HepG2 (cell line): ENCODE measurements around the gene PRSS1. TPM values are rescaled to one million over a fixed set of nuclear protein-coding genes. Genes with fewer than 3 reads are reported as not detected.
A peak's percentile ranks its signal among the peaks of the same experiment; 100 is the strongest.
"Not testable (repeated sequence)": the region's sequence is repeated elsewhere in the genome, so short reads cannot be mapped to it uniquely, and the experiment has no call there.

ENCODE experiments used
- ATAC-seq: fragments of 200-7000 bp; cut with Tn5 transposase; 3 replicates; pipeline ENCODE4 v1.9.1; 2020; ENCODE audit warnings: mild to moderate bottlenecking, moderate library complexity
- BruUV-seq: library from RNA; stranded (reverse); fragments of 400-500 nt; replicated peaks from 2 replicates; lab custom pipeline; 2021; lab: Mats Ljungman, UMichigan
- CTCF ChIA-PET: fragments of 300-600 bp; formaldehyde crosslinking; extraction: SDS; loops from one replicate; lab custom pipeline; 2021; ENCODE audit warnings: low total read pairs, inconsistent platforms, low intra/inter-chr PET ratio; lab: Yijun Ruan, JAX
- POLR2A ChIA-PET: fragments of 350-600 bp; sonication (Branson Sonifier 250); formaldehyde crosslinking; loops from one replicate; lab custom pipeline; 2020; ENCODE audit warnings: antibody characterized with exemption, inconsistent platforms; lab: Yijun Ruan, JAX
- DNase-seq: peaks from one replicate; pipeline ENCODE4 v3.0.0-alpha.2; 2015; ENCODE audit warnings: low spot score
- FAIRE-seq: peaks from 3 replicates; lab custom pipeline; 2011; peaks lifted over from hg19 to GRCh38; lab: Jason Lieb, UNC
- H2AFZ ChIP-seq: one replicate; pipeline ENCODE4 v1.6.1; 2011; ENCODE audit warnings: low read length, inconsistent platforms
- H3K27ac ChIP-seq: fragments of 300-600 bp; 3 replicates; pipeline ENCODE4 v1.8.0; 2011; ENCODE audit warnings: mixed run types, mild to moderate bottlenecking, mixed read lengths, low read length, inconsistent platforms; ENCODE audit not compliant: insufficient read depth; ENCODE audit errors: extremely low read length
- H3K27me3 ChIP-seq, 2 experiments: fragments of 200-600 bp in 1 of 2; 2 replicates in 1 of 2; 3 replicates in 1 of 2; pipeline versions ENCODE4 v1.6.0 to v1.8.0; 2011; ENCODE audit warnings: low read length in 2 of 2, mild to moderate bottlenecking in 2 of 2, moderate library complexity in 2 of 2, inconsistent platforms in 1 of 2; ENCODE audit not compliant: insufficient read depth in 2 of 2, control insufficient read depth in 1 of 2
- H3K36me3 ChIP-seq, 2 experiments: fragments of 200-600 bp in 1 of 2; replicated peaks in 1 of 2; 2 replicates in 1 of 2; 3 replicates in 1 of 2; pipeline versions ENCODE4 v1.5.1 to v1.8.0; 2011; ENCODE audit warnings: low read length in 2 of 2, inconsistent platforms in 1 of 2; ENCODE audit not compliant: insufficient read depth in 2 of 2, control insufficient read depth in 1 of 2
- H3K4me1 ChIP-seq: 2 replicates; pipeline ENCODE4 v1.5.1; 2012; ENCODE audit warnings: low read length, inconsistent platforms; ENCODE audit not compliant: insufficient read depth
- H3K4me2 ChIP-seq: 2 replicates; pipeline ENCODE4 v1.6.0; 2011; ENCODE audit warnings: low read depth, low read length, inconsistent platforms
- H3K4me3 ChIP-seq, 3 experiments: fragments of 200-600 bp in 1 of 3; sonication (generic), shearing (Covaris generic) in 1 of 3; replicated peaks in 1 of 3; 2 replicates each; pipeline ENCODE4 v1.5.1; 2011 to 2016; ENCODE audit warnings: low read length in 3 of 3, inconsistent platforms in 2 of 3, low read depth in 2 of 3, mild to moderate bottlenecking in 2 of 3, control low read depth in 1 of 3, mixed read lengths in 1 of 3; ENCODE audit not compliant: insufficient read depth in 1 of 3
- H3K79me2 ChIP-seq: one replicate; pipeline ENCODE4 v1.6.1; 2011; ENCODE audit warnings: low read length, inconsistent platforms; ENCODE audit not compliant: insufficient read depth
- H3K9ac ChIP-seq: 2 replicates; pipeline ENCODE4 v1.6.0; 2011; ENCODE audit warnings: mild to moderate bottlenecking, low read depth, low read length, inconsistent platforms; ENCODE audit not compliant: insufficient read depth
- H3K9me3 ChIP-seq: 2 replicates; pipeline ENCODE4 v1.5.1; 2012; ENCODE audit warnings: mild to moderate bottlenecking, low read length
- H4K20me1 ChIP-seq: 2 replicates; pipeline ENCODE4 v1.6.0; 2011; ENCODE audit warnings: inconsistent platforms, mild to moderate bottlenecking, low read length, moderate library complexity; ENCODE audit not compliant: insufficient read depth
- ATF7 ChIP-seq, 2 experiments: fragments of 450-650 bp in 1 of 2; sonication (generic) in 1 of 2; formaldehyde crosslinking in 1 of 2; IDR thresholded peaks; 2 replicates each; pipeline versions ENCODE4 v1.4.0 to v1.6.1; 2016 to 2020; ENCODE audit warnings: antibody characterized with exemption in 1 of 2, mild to moderate bottlenecking in 1 of 2, missing genetic modification reagents in 1 of 2
- JARID2 ChIP-seq: sonication (generic); formaldehyde crosslinking; IDR thresholded peaks from 2 replicates; pipeline ENCODE4 v1.8.1; 2023; ENCODE audit warnings: missing genetic modification reagents, inconsistent platforms; ENCODE audit not compliant: insufficient replicate concordance
- KAT8 ChIP-seq: IDR thresholded peaks from 2 replicates; pipeline ENCODE4 v1.6.1; 2016; ENCODE audit warnings: missing genetic modification reagents, missing compliant biosample characterization
- RBM39 ChIP-seq: fragments of 200-400 bp; formaldehyde crosslinking; IDR thresholded peaks from one replicate; pipeline ENCODE4 v1.6.1; 2018; ENCODE audit warnings: antibody characterized with exemption, mild to moderate bottlenecking, low read depth, low read length; ENCODE audit not compliant: poor library complexity, severe bottlenecking
- SOX13 ChIP-seq, 3 experiments: fragments of 450-650 bp in 1 of 3; sonication (generic) in 1 of 3; formaldehyde crosslinking in 1 of 3; IDR thresholded peaks in 2 of 3; conservative IDR thresholded peaks in 1 of 3; 2 replicates each; pipeline versions ENCODE4 v1.5.0 to v1.6.1; 2016 to 2020; ENCODE audit warnings: antibody characterized with exemption in 1 of 3, mild to moderate bottlenecking in 1 of 3, missing compliant biosample characterization in 1 of 3, missing genetic modification reagents in 1 of 3, moderate library complexity in 1 of 3
- ZNF329 ChIP-seq: sonication (generic); formaldehyde crosslinking; IDR thresholded peaks from 2 replicates; pipeline ENCODE4 v1.9.0; 2021; ENCODE audit warnings: low read depth, mild to moderate bottlenecking, missing genetic modification reagents
- ZNF570 ChIP-seq: sonication (generic); formaldehyde crosslinking; IDR thresholded peaks from 2 replicates; pipeline ENCODE4 v1.4.0; 2020; ENCODE audit warnings: mild to moderate bottlenecking, missing genetic modification reagents, borderline replicate concordance
- ZNF605 ChIP-seq: sonication (generic); formaldehyde crosslinking; IDR thresholded peaks from 2 replicates; pipeline ENCODE4 v1.8.0; 2022; ENCODE audit warnings: mild to moderate bottlenecking, missing genetic modification reagents
- ZNF607 ChIP-seq: sonication (generic); formaldehyde crosslinking; IDR thresholded peaks from 2 replicates; pipeline ENCODE4 v1.5.1; 2020; ENCODE audit warnings: missing genetic modification reagents, mild to moderate bottlenecking, borderline replicate concordance
- WGBS: methylation state at CpG from one replicate; pipeline ENCODE4 v1.1.6; 2017; ENCODE audit warnings: low lambda C conversion rate; 5-methylcytosine and 5-hydroxymethylcytosine counted together
- in situ Hi-C: cut with HindIII; loops from 2 replicates; pipeline ENCODE4 v1.10.0; 2017; ENCODE audit warnings: low pct_unique_long_range_greater_than_20kb; ENCODE audit not compliant: extremely low pct_ligation_motif_present
- intact Hi-C: fragments of 100-400 bp; cut with micrococcal nuclease; formaldehyde crosslinking; loops from one replicate; pipeline ENCODE4 v1.10.0; 2022; ENCODE audit not compliant: unreplicated experiment
- polyA plus RNA-seq, 8 experiments: library from polyadenylated mRNA; depleted of rRNA in 3 of 8; stranded (reverse) in 7 of 8; unstranded in 1 of 8; fragments of >200 nt; fragmentation: Illumina TruSeq in 4 of 8; extraction: Trizol in 4 of 8; gene quantifications; 2 replicates each; pipeline versions ENCODE4 v1.2.1 to v1.2.3, GENCODE V29; 2011 to 2016; ENCODE audit warnings: low read depth in 4 of 8, missing spikeins in 1 of 8, mixed read lengths in 1 of 8; ENCODE audit not compliant: insufficient read depth in 1 of 8
- total RNA-seq, 5 experiments: library from RNA; depleted of rRNA; stranded (reverse); fragments of >200 nt; fragmentation: Illumina TruSeq; extraction: Trizol; gene quantifications; 2 replicates each; pipeline ENCODE4 v1.2.3, GENCODE V29; 2016; ENCODE audit warnings: low read depth in 1 of 5
- TF ChIP-seq, protein P1 (sequence below): sonication (generic); formaldehyde crosslinking; IDR thresholded peaks from 2 replicates; pipeline ENCODE4 v1.4.0; 2020; ENCODE audit warnings: missing genetic modification reagents, low read depth, mild to moderate bottlenecking, borderline replicate concordance
- TF ChIP-seq, protein P2 (sequence below): sonication (generic); formaldehyde crosslinking; IDR thresholded peaks from 2 replicates; pipeline ENCODE4 v1.4.0; 2020; ENCODE audit warnings: missing genetic modification reagents, borderline replicate concordance

PRSS1 gene
- total and polyA plus RNA-seq, 2 of the 13 experiments (the other 11 are each of a cell fraction or from before 2014, with no cell fraction given): not detected

DNA sequence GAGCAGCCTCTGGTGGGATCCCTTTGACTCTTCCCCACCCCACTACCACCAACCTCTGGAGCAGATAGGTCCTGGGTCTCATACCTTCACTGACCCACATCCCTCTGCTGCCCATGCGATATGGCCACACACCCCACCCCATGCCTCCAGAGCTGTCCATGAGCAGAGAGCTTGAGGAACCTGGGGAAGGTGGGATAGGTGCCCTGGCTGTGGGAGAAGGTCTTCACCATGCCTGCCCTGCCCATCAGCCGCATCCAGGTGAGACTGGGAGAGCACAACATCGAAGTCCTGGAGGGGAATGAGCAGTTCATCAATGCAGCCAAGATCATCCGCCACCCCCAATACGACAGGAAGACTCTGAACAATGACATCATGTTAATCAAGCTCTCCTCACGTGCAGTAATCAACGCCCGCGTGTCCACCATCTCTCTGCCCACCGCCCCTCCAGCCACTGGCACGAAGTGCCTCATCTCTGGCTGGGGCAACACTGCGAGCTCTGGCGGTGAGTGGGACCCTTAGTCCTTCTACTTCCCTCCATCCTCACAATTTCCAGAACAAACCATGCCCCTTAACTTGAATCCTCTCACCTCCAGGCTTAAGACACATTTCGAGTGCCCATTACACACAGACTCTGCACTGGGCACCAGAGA is 2.4 kb downstream of the PRSS1 start:
- H3K27me3 ChIP-seq: peaks cover 0 to 17% of the 10 kb centered on the region in 2 experiments; a peak in 2 of 5 replicates
- H4K20me1 ChIP-seq; H3K9ac ChIP-seq; POLR2A ChIA-PET; H3K9me3 ChIP-seq; CTCF ChIA-PET; H3K4me2 ChIP-seq; intact Hi-C loops; H2AFZ ChIP-seq; ATAC-seq; in situ Hi-C loops; H3K4me1 ChIP-seq; H3K4me3 ChIP-seq; FAIRE-seq; H3K79me2 ChIP-seq; H3K27ac ChIP-seq; BruUV-seq; H3K36me3 ChIP-seq; DNase-seq; TF ChIP-seq ATF7 (CRISPR knock-in tag; IDR thresholded peaks at IDR 0.05): not testable (repeated sequence)
- 23% methylated on average over 10 of the region's 14 CpGs for WGBS
- peak; percentile 31; the same call in 1 of the 2 replicates for TF ChIP-seq ATF7 (IDR thresholded peaks at IDR 0.05)

DNA sequence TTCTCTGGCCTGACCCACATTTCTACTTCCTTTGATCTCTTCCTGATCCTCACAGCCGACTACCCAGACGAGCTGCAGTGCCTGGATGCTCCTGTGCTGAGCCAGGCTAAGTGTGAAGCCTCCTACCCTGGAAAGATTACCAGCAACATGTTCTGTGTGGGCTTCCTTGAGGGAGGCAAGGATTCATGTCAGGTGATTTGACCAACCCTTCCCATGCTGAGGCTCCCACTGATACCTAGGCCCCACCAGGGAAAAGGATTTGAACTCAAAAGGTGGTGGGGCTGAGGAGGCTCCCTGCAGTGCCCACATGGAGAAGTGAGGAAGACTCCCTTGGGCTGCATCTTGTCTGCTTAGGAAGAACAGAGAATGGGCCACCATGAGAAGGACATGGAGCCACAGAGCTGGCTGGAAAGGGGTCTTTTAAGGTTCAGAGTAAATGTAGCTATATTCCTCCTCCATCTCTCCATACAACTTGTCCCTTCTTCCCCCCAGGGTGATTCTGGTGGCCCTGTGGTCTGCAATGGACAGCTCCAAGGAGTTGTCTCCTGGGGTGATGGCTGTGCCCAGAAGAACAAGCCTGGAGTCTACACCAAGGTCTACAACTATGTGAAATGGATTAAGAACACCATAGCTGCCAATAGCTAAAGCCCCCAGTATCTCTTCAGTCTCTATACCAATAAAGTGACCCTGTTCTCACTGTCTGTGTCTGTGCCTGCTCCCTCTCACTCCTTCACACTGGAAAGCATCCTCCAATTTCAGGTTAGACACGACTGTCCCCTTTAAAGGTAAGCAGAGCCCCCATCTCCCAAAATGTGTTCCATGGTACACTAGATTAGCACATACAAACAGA is 3.3 kb downstream of the PRSS1 start:
- Histone ChIP-seq H3K4me3 (no peak overlapping the region), H3K79me2 (no peaks in the 10 kb centered on the region), H3K9ac (no peak overlapping the region), H2AFZ (no peak overlapping the region), H3K27ac (no peak overlapping the region), H3K4me1 (no peaks in the 10 kb centered on the region), H3K4me2 (no peak overlapping the region), H3K36me3 (no peaks in the 10 kb centered on the region), H3K27me3 (peaks cover 0 to 17% of the 10 kb centered on the region in 2 experiments; a peak in 2 of 5 replicates), H4K20me1 (no peaks in the 10 kb centered on the region), H3K9me3 (no peaks in the 10 kb centered on the region)
- FAIRE-seq: no peak
- ATAC-seq: no peak
- WGBS: 0% methylated on average over 3 of the region's 3 CpGs
- intact Hi-C loops (no loop called here), in situ Hi-C loops (no loop called here)
- CTCF ChIA-PET: no interaction called here
- BruUV-seq: no TSS peak
- DNase-seq: no peak
- POLR2A ChIA-PET: no interaction called here
- TF ChIP-seq ZNF605 (CRISPR knock-in tag) (no peak), RBM39 (no peak), KAT8 (CRISPR knock-in tag) (no peak), ZNF329 (no peak), ZNF607 (CRISPR knock-in tag) (no peak), SOX13 (IDR thresholded peaks at IDR 0.05) (no peak), SOX13 (CRISPR knock-in tag; conservative IDR thresholded peaks at IDR 0.05 in 1 of 2, IDR thresholded peaks at IDR 0.05 in 1 of 2) (no peak), JARID2 (CRISPR knock-in tag) (no peak), ZNF570 (CRISPR knock-in tag) (no peak)
- TF ChIP-seq, protein P1, sequence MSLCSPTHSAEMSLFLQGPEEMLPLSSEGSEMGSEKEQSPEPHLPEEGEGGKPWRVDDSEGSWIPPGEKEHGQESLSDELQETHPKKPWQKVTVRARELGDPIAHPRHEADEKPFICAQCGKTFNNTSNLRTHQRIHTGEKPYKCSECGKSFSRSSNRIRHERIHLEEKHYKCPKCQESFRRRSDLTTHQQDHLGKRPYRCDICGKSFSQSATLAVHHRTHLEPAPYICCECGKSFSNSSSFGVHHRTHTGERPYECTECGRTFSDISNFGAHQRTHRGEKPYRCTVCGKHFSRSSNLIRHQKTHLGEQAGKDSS (CRISPR knock-in tag): no peak
- TF ChIP-seq, protein P2, sequence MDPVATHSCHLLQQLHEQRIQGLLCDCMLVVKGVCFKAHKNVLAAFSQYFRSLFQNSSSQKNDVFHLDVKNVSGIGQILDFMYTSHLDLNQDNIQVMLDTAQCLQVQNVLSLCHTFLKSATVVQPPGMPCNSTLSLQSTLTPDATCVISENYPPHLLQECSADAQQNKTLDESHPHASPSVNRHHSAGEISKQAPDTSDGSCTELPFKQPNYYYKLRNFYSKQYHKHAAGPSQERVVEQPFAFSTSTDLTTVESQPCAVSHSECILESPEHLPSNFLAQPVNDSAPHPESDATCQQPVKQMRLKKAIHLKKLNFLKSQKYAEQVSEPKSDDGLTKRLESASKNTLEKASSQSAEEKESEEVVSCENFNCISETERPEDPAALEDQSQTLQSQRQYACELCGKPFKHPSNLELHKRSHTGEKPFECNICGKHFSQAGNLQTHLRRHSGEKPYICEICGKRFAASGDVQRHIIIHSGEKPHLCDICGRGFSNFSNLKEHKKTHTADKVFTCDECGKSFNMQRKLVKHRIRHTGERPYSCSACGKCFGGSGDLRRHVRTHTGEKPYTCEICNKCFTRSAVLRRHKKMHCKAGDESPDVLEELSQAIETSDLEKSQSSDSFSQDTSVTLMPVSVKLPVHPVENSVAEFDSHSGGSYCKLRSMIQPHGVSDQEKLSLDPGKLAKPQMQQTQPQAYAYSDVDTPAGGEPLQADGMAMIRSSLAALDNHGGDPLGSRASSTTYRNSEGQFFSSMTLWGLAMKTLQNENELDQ (CRISPR knock-in tag): no peak
